Calu3 (cell line): ENCODE measurements around the gene POC1A. TPM values are rescaled to one million over a fixed set of nuclear protein-coding genes. Genes with fewer than 3 reads are reported as not detected.

Source experiments
- BruUV-seq: library from RNA; stranded (reverse); fragments of 400-500 nt; replicated peaks from 2 replicates; lab custom pipeline; 2021; lab: Mats Ljungman, UMichigan
- CTCF ChIA-PET: fragments of 300-600 bp; sonication (Branson Sonifier 250); formaldehyde crosslinking; loops from one replicate; lab custom pipeline; 2022; ENCODE audit warnings: antibody characterized with exemption; lab: Charles Lee
- DNase-seq: peaks from one replicate; pipeline ENCODE4 v3.0.0; 2022
- H3K27ac Mint-ChIP-seq: one replicate; pipeline ENCODE4 v1.8.0; 2022; ENCODE audit warnings: mixed read lengths; ENCODE audit not compliant: unreplicated experiment
- H3K27me3 Mint-ChIP-seq: one replicate; pipeline ENCODE4 v1.8.0; 2022; ENCODE audit warnings: mixed read lengths; ENCODE audit not compliant: unreplicated experiment
- H3K36me3 Mint-ChIP-seq: one replicate; pipeline ENCODE4 v1.8.0; 2022; ENCODE audit warnings: mild to moderate bottlenecking, moderate library complexity, mixed read lengths; ENCODE audit not compliant: insufficient read depth, unreplicated experiment
- H3K4me1 Mint-ChIP-seq: one replicate; pipeline ENCODE4 v1.8.0; 2022; ENCODE audit warnings: mild to moderate bottlenecking, low read depth, mixed read lengths; ENCODE audit not compliant: unreplicated experiment
- H3K4me3 Mint-ChIP-seq: one replicate; pipeline ENCODE4 v1.8.0; 2022; ENCODE audit warnings: mild to moderate bottlenecking, low read depth, moderate library complexity, mixed read lengths; ENCODE audit not compliant: unreplicated experiment
- H3K9me3 Mint-ChIP-seq: one replicate; pipeline ENCODE4 v1.8.0; 2022; ENCODE audit warnings: low read depth, mixed read lengths; ENCODE audit not compliant: unreplicated experiment
- intact Hi-C: fragments of 100-400 bp; cut with micrococcal nuclease; formaldehyde crosslinking; loops from one replicate; pipeline ENCODE4 v1.10.0; 2022; ENCODE audit not compliant: unreplicated experiment
- total RNA-seq: library from RNA; stranded (reverse); gene quantifications from 2 replicates; pipeline ENCODE4 v1.2.3, GENCODE V29; 2022
- TF ChIP-seq, protein P1 (sequence below): fragments of 200-600 bp; IDR thresholded peaks from one replicate; pipeline ENCODE4 v1.8.0; 2022; ENCODE audit warnings: antibody characterized with exemption; ENCODE audit not compliant: unreplicated experiment

POC1A gene
- total RNA-seq, 1 experiment from 2014 or later, result 26.9 TPM

DNA sequence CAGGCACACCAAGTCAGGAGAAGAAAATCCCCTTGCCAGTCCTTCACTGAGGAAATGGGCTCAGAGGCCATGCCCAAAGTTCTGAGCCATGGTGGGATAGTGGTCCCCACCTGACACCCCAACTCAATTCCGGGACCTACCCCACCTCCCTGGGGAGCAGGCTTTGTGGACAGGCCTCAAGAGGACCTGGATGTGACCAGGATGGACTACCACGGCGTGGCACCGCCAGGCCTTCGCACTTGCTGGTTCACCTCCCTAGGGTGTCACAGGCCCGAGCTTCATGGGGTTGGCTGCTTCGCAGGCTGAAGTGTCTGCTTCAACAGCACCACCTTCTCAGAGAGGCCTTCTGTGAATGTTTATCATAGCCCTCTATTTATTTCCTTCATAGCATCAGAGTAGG is 31.7 kb downstream of the POC1A start:
- H3K36me3 Mint-ChIP-seq, result peaks cover 6% of the 10 kb centered on the region
- no peak overlapping the region for H3K27ac Mint-ChIP-seq
- no TSS peak for BruUV-seq
- intact Hi-C loops, result loop anchor here (5.0 kb wide), 1 partner anchor 120 kb away; no protein-coding TSS in a partner anchor
- CTCF ChIA-PET, result interaction anchor here (1.0 to 1.3 kb wide), 4 partner anchors 65 to 140 kb away, joined by 3 to 6 read pairs (median 3); no protein-coding TSS in a partner anchor
- no peaks in the 10 kb centered on the region for H3K9me3 Mint-ChIP-seq
- H3K4me3 Mint-ChIP-seq, result no peak overlapping the region
- no peaks in the 10 kb centered on the region for H3K4me1 Mint-ChIP-seq
- TF ChIP-seq, protein P1, sequence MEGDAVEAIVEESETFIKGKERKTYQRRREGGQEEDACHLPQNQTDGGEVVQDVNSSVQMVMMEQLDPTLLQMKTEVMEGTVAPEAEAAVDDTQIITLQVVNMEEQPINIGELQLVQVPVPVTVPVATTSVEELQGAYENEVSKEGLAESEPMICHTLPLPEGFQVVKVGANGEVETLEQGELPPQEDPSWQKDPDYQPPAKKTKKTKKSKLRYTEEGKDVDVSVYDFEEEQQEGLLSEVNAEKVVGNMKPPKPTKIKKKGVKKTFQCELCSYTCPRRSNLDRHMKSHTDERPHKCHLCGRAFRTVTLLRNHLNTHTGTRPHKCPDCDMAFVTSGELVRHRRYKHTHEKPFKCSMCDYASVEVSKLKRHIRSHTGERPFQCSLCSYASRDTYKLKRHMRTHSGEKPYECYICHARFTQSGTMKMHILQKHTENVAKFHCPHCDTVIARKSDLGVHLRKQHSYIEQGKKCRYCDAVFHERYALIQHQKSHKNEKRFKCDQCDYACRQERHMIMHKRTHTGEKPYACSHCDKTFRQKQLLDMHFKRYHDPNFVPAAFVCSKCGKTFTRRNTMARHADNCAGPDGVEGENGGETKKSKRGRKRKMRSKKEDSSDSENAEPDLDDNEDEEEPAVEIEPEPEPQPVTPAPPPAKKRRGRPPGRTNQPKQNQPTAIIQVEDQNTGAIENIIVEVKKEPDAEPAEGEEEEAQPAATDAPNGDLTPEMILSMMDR, result no peak
- no peaks in the 10 kb centered on the region for H3K27me3 Mint-ChIP-seq
- no peak for DNase-seq

DNA sequence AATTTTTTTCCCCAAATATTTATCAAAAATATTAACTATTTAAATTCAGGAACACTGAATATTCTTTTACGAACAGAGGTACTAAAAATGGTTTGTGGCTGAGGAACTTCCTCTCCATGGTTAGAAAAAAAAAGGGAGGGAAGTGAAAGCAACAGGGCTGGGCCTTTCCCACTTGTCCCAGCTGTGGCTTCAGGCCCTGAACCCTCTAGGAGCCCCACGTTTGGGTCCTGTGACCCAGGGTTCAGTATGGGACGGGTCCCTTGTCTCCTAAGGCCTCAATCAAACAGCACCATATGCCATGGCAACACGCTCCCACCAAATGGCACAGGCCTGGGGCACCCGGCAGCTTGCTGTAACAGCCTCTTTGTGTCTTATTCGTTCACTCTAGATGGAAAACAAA is 32.4 kb downstream of the POC1A start:
- Mint-ChIP-seq H3K27me3 (no peaks in the 10 kb centered on the region), H3K9me3 (no peaks in the 10 kb centered on the region), H3K4me3 (no peak overlapping the region), H3K4me1 (no peaks in the 10 kb centered on the region), H3K36me3 (peaks cover 6% of the 10 kb centered on the region), H3K27ac (no peak overlapping the region)
- no TSS peak for BruUV-seq
- intact Hi-C loops, result loop anchor here (5.0 kb wide), 1 partner anchor 120 kb away; no protein-coding TSS in a partner anchor
- no peak for DNase-seq
- TF ChIP-seq, protein P1, result no peak
- CTCF ChIA-PET, result no interaction called here

DNA sequence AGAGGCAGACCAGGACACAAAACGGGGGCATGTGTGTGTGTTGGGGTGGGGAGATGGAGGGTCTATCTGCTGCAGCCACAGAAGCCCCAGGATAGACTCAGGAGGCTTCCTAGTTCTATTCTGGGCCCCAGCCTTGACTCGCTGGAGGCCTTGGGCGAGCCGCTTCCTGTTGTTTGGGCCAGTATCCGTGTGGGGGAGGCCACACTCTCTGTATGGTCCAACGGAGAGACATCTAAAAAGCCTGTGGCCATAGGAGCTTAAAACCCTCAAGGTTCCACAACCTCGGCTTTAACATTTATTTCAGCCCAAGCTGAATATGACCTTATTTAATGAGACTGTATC is 32.8 kb downstream of the POC1A start:
- TF ChIP-seq, protein P1, result no peak
- Mint-ChIP-seq H3K9me3 (no peaks in the 10 kb centered on the region), H3K27ac (no peak overlapping the region), H3K4me3 (no peak overlapping the region), H3K4me1 (no peaks in the 10 kb centered on the region), H3K27me3 (no peaks in the 10 kb centered on the region), H3K36me3 (peaks cover 6% of the 10 kb centered on the region)
- intact Hi-C loops, result loop anchor here (5.0 kb wide), 1 partner anchor 119 kb away; no protein-coding TSS in a partner anchor
- no peak for DNase-seq
- CTCF ChIA-PET, result no interaction called here
- no TSS peak for BruUV-seq

DNA sequence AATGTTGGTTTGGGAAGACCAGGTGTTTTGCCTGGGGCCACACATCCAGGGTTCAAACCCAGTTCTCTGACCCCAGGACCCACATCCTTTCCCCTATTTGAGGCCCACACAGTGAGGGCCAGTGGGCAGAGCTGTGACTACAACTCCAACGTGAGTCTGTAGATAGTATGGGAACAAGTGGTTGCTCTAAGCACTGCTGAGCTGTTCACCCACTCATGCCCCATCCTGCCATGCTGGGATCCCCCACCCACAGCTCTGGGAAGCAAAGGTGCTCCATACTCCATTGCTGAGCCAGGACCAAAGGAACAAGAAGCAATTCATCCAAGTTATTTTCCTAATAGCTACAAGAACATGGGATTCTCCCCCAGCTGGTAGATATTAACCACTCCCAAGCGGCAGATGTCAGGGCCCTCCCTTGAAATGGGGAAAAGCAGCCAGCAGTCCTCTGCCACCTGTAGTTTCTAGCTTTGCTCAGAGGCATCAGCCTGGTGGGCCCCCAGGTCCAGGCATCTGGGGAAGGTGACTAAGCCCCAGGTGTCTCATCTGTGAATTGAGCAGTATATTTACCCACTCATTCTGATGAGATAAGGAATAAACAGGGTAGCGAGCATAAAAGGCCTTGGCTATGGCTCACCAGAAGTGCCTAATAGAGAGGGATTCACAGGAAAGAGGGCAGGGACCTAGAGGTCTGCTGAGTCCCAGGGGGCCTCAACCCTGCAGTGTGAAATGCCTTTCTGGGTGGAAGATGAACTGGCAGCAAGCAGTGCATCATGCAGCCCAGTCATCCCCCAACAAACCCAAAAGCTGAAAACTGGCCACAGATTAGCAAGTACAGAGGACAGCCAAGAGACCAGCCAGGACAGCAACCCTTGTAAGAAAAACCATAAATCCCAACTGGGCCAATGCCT is 33.4 kb downstream of the POC1A start:
- TF ChIP-seq, protein P1, result no peak
- no TSS peak for BruUV-seq
- no peak for DNase-seq
- H3K4me3 Mint-ChIP-seq, result no peak overlapping the region
- no peaks in the 10 kb centered on the region for H3K9me3 Mint-ChIP-seq
- intact Hi-C loops, result loop anchor here (5.0 kb wide), 1 partner anchor 119 kb away; no protein-coding TSS in a partner anchor
- CTCF ChIA-PET, result no interaction called here
- no peak overlapping the region for H3K27ac Mint-ChIP-seq
- H3K27me3 Mint-ChIP-seq, result no peaks in the 10 kb centered on the region
- H3K4me1 Mint-ChIP-seq, result no peaks in the 10 kb centered on the region
- H3K36me3 Mint-ChIP-seq, result peaks cover 6% of the 10 kb centered on the region
